Gastroesophageal sphincter (tissue), 3 donors: ENCODE results near the gene CEP104.

Source experiments
- EP300 ChIP-seq: sonication (generic); formaldehyde crosslinking; IDR thresholded peaks from one replicate; pipeline ENCODE4 v1.6.1; 2017; ENCODE audit warnings: antibody characterized with exemption, mild to moderate bottlenecking
- POLR2A ChIP-seq, 2 donors: fragments of 450-650 bp; IDR thresholded peaks; one replicate each; pipeline ENCODE4 v1.6.1; 2017; ENCODE audit warnings: antibody characterized with exemption in 2 of 2, mild to moderate bottlenecking in 2 of 2, moderate library complexity in 1 of 2
- POLR2AphosphoS5 ChIP-seq: sonication (generic); formaldehyde crosslinking; IDR thresholded peaks from one replicate; pipeline ENCODE4 v1.6.1; 2017; ENCODE audit warnings: antibody characterized with exemption
- TF ChIP-seq, protein P1 (sequence below), 4 experiments: fragments of 200-600 bp in 2 of 4; fragments of 450-650 bp in 2 of 4; sonication (generic) in 1 of 4; IDR thresholded peaks; one replicate each; pipeline ENCODE4 v1.5.1; 2017 to 2019; ENCODE audit warnings: antibody characterized with exemption in 4 of 4, mild to moderate bottlenecking in 2 of 4, moderate library complexity in 2 of 4

DNA sequence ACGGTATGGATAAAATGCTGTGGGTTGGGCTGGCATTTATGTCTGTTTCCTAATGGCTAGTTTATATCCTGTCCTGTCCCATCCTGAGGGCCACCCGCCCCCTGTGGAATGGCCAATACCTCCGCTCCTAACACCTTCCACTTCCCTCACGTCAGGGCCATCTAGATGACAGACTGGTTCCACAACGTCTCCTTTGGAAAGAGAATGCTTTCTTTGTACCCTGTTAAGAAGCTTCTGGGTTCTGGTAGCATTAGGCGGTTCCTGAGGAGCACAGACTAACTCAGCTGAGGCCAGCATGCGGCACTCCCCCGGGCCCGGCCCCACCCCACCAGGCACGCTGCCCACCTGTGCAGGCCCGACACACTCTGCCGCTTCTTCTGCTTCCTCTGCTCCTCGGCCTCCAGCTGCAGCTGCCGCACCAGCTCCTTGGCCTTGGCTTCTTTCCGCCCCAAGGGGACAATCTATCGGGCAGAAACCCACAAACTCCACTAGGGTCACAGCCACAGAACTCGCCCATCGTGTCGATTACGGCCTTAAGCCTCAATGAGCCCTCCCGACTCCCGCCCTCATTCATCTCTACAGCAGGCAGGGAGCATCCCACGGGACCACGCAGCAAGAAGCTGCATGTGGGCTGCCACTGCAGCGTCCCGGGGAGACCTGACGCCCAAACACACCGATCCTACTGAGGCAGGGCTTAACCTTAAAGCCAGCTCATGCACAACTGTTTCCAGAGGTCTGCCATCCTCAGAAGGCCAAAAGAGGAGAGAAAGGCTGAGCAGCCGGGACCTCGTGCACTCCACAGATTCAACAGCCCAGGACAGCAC lies 73.1 kb downstream of the CEP104 start:
- TF ChIP-seq, protein P1, sequence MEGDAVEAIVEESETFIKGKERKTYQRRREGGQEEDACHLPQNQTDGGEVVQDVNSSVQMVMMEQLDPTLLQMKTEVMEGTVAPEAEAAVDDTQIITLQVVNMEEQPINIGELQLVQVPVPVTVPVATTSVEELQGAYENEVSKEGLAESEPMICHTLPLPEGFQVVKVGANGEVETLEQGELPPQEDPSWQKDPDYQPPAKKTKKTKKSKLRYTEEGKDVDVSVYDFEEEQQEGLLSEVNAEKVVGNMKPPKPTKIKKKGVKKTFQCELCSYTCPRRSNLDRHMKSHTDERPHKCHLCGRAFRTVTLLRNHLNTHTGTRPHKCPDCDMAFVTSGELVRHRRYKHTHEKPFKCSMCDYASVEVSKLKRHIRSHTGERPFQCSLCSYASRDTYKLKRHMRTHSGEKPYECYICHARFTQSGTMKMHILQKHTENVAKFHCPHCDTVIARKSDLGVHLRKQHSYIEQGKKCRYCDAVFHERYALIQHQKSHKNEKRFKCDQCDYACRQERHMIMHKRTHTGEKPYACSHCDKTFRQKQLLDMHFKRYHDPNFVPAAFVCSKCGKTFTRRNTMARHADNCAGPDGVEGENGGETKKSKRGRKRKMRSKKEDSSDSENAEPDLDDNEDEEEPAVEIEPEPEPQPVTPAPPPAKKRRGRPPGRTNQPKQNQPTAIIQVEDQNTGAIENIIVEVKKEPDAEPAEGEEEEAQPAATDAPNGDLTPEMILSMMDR (IDR thresholded peaks at IDR 0.05) = no peak
- no peak for TF ChIP-seq POLR2A (IDR thresholded peaks at IDR 0.05)
- TF ChIP-seq EP300 = no peak
- TF ChIP-seq POLR2AphosphoS5 = no peak
